ENCODE results near the gene SMYD3. TPM values are rescaled to one million over a fixed set of nuclear protein-coding genes. Genes with fewer than 3 reads are reported as not detected.
"Not testable (repeated sequence)": the region's sequence is repeated elsewhere in the genome, so short reads cannot be mapped to it uniquely, and the experiment has no call there.

Gene SMYD3
- total RNA-seq, 4 donors from 2014 or later = 12.0 to 15.0 (median 13.2) TPM

DNA sequence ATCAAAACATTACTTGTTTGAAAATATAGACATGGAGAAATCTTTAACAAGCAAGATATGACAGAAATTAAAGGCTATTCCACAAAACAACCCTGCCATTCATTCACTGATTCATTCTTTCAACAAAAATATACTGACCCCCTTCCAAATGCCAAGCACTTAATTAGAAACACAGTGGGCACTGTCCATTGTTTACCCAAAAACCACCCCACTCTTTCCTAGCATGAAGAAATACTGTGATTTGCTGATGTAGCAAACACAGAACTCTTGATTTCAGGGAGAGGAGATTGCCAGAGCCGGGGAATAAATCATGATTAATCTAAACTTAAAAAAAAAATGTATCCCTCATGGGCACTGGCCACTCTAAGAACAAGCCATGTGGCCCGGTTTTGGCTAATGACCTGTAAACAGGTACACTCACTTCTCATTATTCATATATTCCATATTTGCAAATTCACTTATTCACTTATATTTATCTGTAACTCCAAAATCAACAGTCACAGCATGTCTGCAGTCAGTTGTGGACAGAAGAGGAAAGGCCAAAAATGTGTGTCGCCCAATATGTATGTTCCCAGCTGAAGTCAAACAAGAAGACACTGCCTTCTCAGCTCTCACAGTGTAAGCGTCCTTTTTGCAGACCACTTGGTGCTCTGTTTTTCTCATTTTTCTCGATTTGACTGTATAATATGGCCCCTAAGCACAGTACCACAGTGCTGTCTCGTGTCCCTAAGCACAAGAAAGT lies 133.1 kb downstream of the SMYD3 start:
- no peaks in the 10 kb centered on the region for H3K9me3 ChIP-seq
- TF ChIP-seq, protein P1, sequence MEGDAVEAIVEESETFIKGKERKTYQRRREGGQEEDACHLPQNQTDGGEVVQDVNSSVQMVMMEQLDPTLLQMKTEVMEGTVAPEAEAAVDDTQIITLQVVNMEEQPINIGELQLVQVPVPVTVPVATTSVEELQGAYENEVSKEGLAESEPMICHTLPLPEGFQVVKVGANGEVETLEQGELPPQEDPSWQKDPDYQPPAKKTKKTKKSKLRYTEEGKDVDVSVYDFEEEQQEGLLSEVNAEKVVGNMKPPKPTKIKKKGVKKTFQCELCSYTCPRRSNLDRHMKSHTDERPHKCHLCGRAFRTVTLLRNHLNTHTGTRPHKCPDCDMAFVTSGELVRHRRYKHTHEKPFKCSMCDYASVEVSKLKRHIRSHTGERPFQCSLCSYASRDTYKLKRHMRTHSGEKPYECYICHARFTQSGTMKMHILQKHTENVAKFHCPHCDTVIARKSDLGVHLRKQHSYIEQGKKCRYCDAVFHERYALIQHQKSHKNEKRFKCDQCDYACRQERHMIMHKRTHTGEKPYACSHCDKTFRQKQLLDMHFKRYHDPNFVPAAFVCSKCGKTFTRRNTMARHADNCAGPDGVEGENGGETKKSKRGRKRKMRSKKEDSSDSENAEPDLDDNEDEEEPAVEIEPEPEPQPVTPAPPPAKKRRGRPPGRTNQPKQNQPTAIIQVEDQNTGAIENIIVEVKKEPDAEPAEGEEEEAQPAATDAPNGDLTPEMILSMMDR (IDR thresholded peaks at IDR 0.05) = no peak
- TF ChIP-seq EP300 (IDR thresholded peaks at IDR 0.05) (no peak), POLR2AphosphoS5 (IDR thresholded peaks at IDR 0.05) (no peak), POLR2A (IDR thresholded peaks at IDR 0.05; ENCODE audit: low read depth) (no peak)
- H3K27ac ChIP-seq (replicated peaks in 1 of 4) = no peak overlapping the region
- no peaks in the 10 kb centered on the region for H3K4me1 ChIP-seq
- no peak for DNase-seq (ENCODE audit: extremely low spot score)
- intact Hi-C loops (cut with DNase I) = no loop called here
- H3K36me3 ChIP-seq = no peaks in the 10 kb centered on the region
- H3K27me3 ChIP-seq = no peaks in the 10 kb centered on the region
- no peak overlapping the region for H3K4me3 ChIP-seq
- WGBS = 82% methylated on average over 6 of the region's 6 CpGs

DNA sequence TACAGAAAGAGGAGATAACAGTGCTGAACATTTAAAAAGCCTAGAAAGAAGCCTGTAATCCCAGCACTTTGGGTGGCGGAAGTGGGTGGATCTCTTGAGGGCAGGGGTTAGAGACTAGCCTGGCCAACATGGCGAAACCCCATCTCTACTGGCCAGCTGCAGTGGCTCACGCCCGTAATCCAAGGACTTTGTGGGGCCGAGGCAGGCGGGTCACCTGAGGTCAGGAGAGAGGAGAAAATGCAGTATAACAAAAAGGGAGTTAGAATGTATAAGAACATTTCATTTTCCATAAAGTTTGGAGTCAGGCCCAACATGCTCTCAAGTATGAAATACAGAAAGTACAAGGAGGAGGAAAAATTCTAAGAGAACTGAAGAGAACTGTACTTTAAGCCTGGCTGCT lies 134.5 kb downstream of the SMYD3 start:
- TF ChIP-seq EP300 (IDR thresholded peaks at IDR 0.05) (no peak), POLR2A (IDR thresholded peaks at IDR 0.05; ENCODE audit: low read depth) (no peak)
- Histone ChIP-seq H3K27me3 (no peaks in the 10 kb centered on the region), H3K36me3 (no peaks in the 10 kb centered on the region), H3K27ac (replicated peaks in 1 of 4) (no peak overlapping the region), H3K4me3 (no peak overlapping the region), H3K9me3 (no peaks in the 10 kb centered on the region), H3K4me1 (no peaks in the 10 kb centered on the region)
- DNase-seq (ENCODE audit: extremely low spot score) = no peak
- intact Hi-C loops (cut with DNase I) = no loop called here
- 85% methylated on average over 6 of the region's 6 CpGs for WGBS

DNA sequence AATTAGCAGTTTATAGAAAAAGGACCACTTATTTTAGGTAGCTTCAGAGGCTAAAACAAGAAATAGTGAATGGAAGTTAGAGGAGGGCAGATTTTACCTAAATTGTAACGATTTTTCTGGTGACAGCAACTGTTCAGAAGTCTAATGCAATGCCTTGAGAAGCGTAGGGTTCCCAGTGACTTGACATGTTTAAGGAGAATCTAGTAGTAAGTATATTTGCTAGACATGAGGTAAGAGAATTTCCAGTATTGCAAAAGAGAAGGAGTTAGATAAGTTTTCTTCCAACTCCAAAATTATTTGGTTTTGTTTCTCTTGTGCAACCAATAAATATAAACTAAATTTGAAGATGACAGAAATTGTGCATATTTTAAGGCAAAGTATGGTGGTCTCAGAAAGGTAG lies 140.0 kb downstream of the SMYD3 start:
- no peak for DNase-seq (ENCODE audit: extremely low spot score)
- Histone ChIP-seq H3K27me3 (no peaks in the 10 kb centered on the region), H3K4me3 (no peak overlapping the region), H3K4me1 (no peaks in the 10 kb centered on the region), H3K9me3 (no peaks in the 10 kb centered on the region), H3K27ac (replicated peaks in 1 of 4) (no peak overlapping the region), H3K36me3 (no peaks in the 10 kb centered on the region)
- TF ChIP-seq EP300 (IDR thresholded peaks at IDR 0.05) = no peak
- no peak for TF ChIP-seq POLR2A (IDR thresholded peaks at IDR 0.05; ENCODE audit: low read depth)
- TF ChIP-seq, protein P1 (IDR thresholded peaks at IDR 0.05) = no peak
- TF ChIP-seq POLR2AphosphoS5 (IDR thresholded peaks at IDR 0.05) = no peak
- intact Hi-C loops (cut with DNase I) = no loop called here
- WGBS = 93% methylated on average over 2 of the region's 2 CpGs

DNA sequence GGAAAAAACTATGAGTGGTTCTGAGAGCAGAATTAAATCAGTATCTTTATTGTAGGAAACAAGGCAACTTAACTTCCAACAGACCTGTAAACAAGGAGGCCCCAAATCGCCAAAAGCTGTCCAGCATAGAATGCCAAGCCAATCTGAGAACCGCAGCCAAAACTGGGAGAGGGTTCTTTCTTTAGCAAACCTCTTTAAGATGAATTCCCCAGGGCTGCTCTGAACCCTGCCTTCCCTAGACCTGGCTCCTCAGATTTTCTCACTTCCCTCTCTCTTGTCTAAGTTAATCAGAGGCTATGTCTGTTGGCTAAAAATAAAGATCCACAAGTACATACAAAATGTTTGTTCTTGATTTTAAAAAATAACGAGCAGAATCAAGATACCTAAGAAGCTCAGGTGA lies 141.4 kb downstream of the SMYD3 start:
- WGBS = 74% methylated on average over 3 of the region's 3 CpGs
- Histone ChIP-seq H3K27ac (replicated peaks in 1 of 4) (no peak overlapping the region), H3K27me3 (no peaks in the 10 kb centered on the region), H3K4me1 (no peaks in the 10 kb centered on the region), H3K9me3 (no peaks in the 10 kb centered on the region), H3K4me3 (no peak overlapping the region), H3K36me3 (no peaks in the 10 kb centered on the region)
- DNase-seq (ENCODE audit: extremely low spot score) = no peak
- intact Hi-C loops (cut with DNase I) = no loop called here
- TF ChIP-seq POLR2AphosphoS5 (IDR thresholded peaks at IDR 0.05) (no peak), POLR2A (IDR thresholded peaks at IDR 0.05; ENCODE audit: low read depth) (no peak), EP300 (IDR thresholded peaks at IDR 0.05) (no peak)
- TF ChIP-seq, protein P1 (IDR thresholded peaks at IDR 0.05) = no peak

DNA sequence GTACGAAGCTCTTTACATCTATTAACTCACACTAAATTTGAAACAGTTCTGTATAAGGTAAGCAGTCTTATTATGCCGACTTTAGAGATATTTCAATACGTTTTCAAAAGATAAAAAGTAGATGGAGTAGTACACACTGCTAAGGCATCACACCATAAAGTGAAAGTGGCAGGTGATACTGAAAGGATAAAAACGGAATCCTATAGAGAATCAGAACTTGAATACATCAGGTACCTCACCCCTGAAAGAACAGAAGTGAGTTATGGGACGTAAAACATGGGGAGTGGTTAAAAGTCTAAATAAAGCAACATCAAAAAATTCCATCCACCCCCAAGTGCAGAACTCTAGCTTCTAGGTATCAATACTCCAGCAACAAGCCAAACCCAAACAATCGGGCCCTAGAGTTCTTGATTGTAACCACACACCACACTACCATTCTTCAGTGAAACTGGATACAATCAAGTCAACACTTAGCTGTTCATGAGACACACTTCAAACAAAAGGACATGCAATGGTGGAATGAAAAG lies 142.6 kb downstream of the SMYD3 start:
- TF ChIP-seq POLR2AphosphoS5 (IDR thresholded peaks at IDR 0.05) = no peak
- TF ChIP-seq POLR2A (IDR thresholded peaks at IDR 0.05; ENCODE audit: low read depth) = no peak
- TF ChIP-seq, protein P1 (IDR thresholded peaks at IDR 0.05) = no peak
- no peak for TF ChIP-seq EP300 (IDR thresholded peaks at IDR 0.05)
- WGBS = 93% methylated on average over 6 of the region's 6 CpGs
- H3K27me3 ChIP-seq = no peaks in the 10 kb centered on the region
- H3K4me3 ChIP-seq = no peak overlapping the region
- intact Hi-C loops (cut with DNase I) = no loop called here
- no peak for DNase-seq (ENCODE audit: extremely low spot score)
- no peaks in the 10 kb centered on the region for H3K4me1 ChIP-seq
- no peaks in the 10 kb centered on the region for H3K9me3 ChIP-seq
- H3K36me3 ChIP-seq = no peaks in the 10 kb centered on the region
- H3K27ac ChIP-seq (replicated peaks in 1 of 4) = no peak overlapping the region

DNA sequence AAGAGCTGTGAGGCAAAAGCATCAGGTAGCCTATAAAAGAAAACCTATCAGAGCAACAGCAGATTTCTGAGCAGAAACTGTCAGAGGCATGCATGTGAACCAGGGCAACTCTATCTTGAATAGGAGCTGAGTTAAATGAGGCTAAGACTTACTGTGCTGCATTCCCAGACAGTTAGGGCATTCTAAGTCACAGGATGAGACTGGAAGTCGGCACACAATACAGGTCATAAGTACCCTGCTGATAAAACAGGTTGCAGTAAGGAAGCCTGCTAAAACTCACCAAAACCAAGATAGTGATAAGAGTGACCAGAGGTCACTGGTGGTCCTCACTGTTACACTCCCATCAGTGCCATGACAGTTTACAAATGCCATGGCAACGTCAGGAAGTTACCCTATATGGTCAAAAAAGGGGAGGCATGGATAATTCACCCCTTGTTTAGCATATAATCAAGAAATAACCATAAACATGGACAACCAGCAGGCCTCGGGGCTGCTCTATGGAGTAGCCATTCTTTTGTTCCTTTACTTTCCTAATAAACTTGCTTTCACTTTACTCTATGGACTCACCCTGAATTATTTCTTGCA lies 150.0 kb downstream of the SMYD3 start:
- 82% methylated on average over 3 of the region's 3 CpGs for WGBS
- not testable (repeated sequence) for H3K4me3 ChIP-seq; DNase-seq (ENCODE audit: extremely low spot score)

More for the DNA sequence above, 150.0 kb downstream of the SMYD3 start:
- intact Hi-C loops (cut with DNase I); H3K27ac ChIP-seq (replicated peaks in 1 of 4); H3K36me3 ChIP-seq; H3K27me3 ChIP-seq; H3K4me1 ChIP-seq: not testable (repeated sequence)
- H3K9me3 ChIP-seq = peaks cover 0 to 17% (median 6%) of the 10 kb centered on the region in 4 donors
